ENCODE data around the gene ZNF334. TPM values are rescaled to one million over a fixed set of nuclear protein-coding genes. Genes with fewer than 3 reads are reported as not detected.

Gene ZNF334
- total RNA-seq, 1 experiment from 2014 or later: 19.5 TPM

GRCh38 chr20:46545827-46546138 is 32.4 kb upstream of the ZNF334 start:
- Mint-ChIP-seq H3K27me3 (ENCODE audit: low read depth) (no peaks in the 10 kb centered on the region), H3K36me3 (ENCODE audit: insufficient read depth in 1 of 3, low read depth in 3 of 3) (no peaks in the 10 kb centered on the region), H3K9me3 (no peaks in the 10 kb centered on the region), H3K4me3 (no peak overlapping the region), H3K27ac (no peak overlapping the region), H3K4me1 (peaks cover 4 to 7% of the 10 kb centered on the region in 2 experiments)
- Histone ChIP-seq H2AK5ac (ENCODE audit: insufficient read length, low read length) (no peak overlapping the region), H3K4me1 (ENCODE audit: insufficient read depth, low read length) (no peaks in the 10 kb centered on the region), H3K4ac (ENCODE audit: low read depth, low read length) (no peak overlapping the region), H4K91ac (ENCODE audit: insufficient read length, low read depth, low read length) (no peak overlapping the region), H3K27ac (ENCODE audit: insufficient read length, low read depth, low read length) (no peak overlapping the region), H2BK15ac (ENCODE audit: low read depth, low read length) (no peak overlapping the region), H4K5ac (ENCODE audit: insufficient read length, low read depth, low read length) (no peak overlapping the region), H4K20me1 (ENCODE audit: control insufficient read depth, insufficient read depth, insufficient read length) (no peaks in the 10 kb centered on the region), H2BK5ac (ENCODE audit: insufficient read length, low read length) (no peak overlapping the region), H3K9me3 (ENCODE audit: control insufficient read depth, low read depth, low read length) (no peaks in the 10 kb centered on the region), H3T11ph (ENCODE audit: low read length) (no peak overlapping the region), H3K9ac (ENCODE audit: extremely low read depth, insufficient read length, low read length) (no peak overlapping the region), H2BK120ac (ENCODE audit: low read depth, low read length, poor library complexity, severe bottlenecking) (no peak overlapping the region), H2BK12ac (ENCODE audit: insufficient read length, low read depth, low read length) (no peak overlapping the region), H3K23me2 (ENCODE audit: insufficient read length, low read depth, low read length, poor library complexity, severe bottlenecking) (no peaks in the 10 kb centered on the region), H3K27me3 (ENCODE audit: insufficient read depth, low read length) (no peaks in the 10 kb centered on the region), H3K56ac (ENCODE audit: insufficient read length, low read depth, low read length) (no peak overlapping the region), H3K4me2 (ENCODE audit: insufficient read depth, insufficient read length, low read length) (no peak overlapping the region), H3K79me1 (ENCODE audit: insufficient read depth, low read depth, low read length, poor library complexity, severe bottlenecking) (no peaks in the 10 kb centered on the region), H2BK20ac (ENCODE audit: low read depth, low read length, poor library complexity, severe bottlenecking) (no peak overlapping the region), H3K14ac (ENCODE audit: insufficient read depth, low read length) (no peak overlapping the region), H3K18ac (ENCODE audit: insufficient read length, low read depth, low read length) (no peak overlapping the region), H4K8ac (replicated peaks; ENCODE audit: insufficient read length, low read depth, low read length) (no peak overlapping the region), H3K79me2 (ENCODE audit: insufficient read depth, low read length) (no peaks in the 10 kb centered on the region), H3K23ac (ENCODE audit: insufficient read length, low read depth, low read length) (no peak overlapping the region), H2AFZ (ENCODE audit: low read length) (no peak overlapping the region)
- no CpG with 5 or more reads among the region's 9 CpGs for WGBS (ENCODE audit: extremely low coverage, insufficient read length, low lambda C conversion rate)
- DNase-seq: no peak
- no peak for TF ChIP-seq CTCF (conservative IDR thresholded peaks at IDR 0.05)

Measured in H9 (cell line).